Activated effector memory CD4-positive, alpha-beta T cell treated with anti-CD3 and anti-CD28 coated beads, Interleukin-2, amount 50 U/mL, for 16 hours (primary cell): Measurements from ENCODE around the gene EMCN.
"Not testable (repeated sequence)": the region's sequence is repeated elsewhere in the genome, so short reads cannot be mapped to it uniquely, and the experiment has no call there.

Source experiments
- DNase-seq: peaks from one replicate; pipeline ENCODE4 v3.0.0-alpha.2; 2020

The EMCN gene

GRCh38 chr4:100369871-100370270, 148.0 kb downstream of the EMCN start:
- no peak for DNase-seq

- no peak for DNase-seq
Observed at GRCh38 chr4:100367451-100367850, 150.4 kb downstream of the EMCN start.

- no peak for DNase-seq
Observed at GRCh38 chr4:100366213-100366612, 151.6 kb downstream of the EMCN start.

- DNase-seq, result no peak
Observed at GRCh38 chr4:100362366-100362765, 155.5 kb downstream of the EMCN start.

- no peak for DNase-seq
Observed at GRCh38 chr4:100361336-100361735, 156.5 kb downstream of the EMCN start.

GRCh38 chr4:100360211-100360610, 157.6 kb downstream of the EMCN start:
- no peak for DNase-seq

GRCh38 chr4:100359441-100359840, 158.4 kb downstream of the EMCN start:
- no peak for DNase-seq

GRCh38 chr4:100357542-100357941, 160.3 kb downstream of the EMCN start:
- no peak for DNase-seq

GRCh38 chr4:100356172-100356571, 161.7 kb downstream of the EMCN start:
- DNase-seq, result no peak

GRCh38 chr4:100352352-100352751, 165.5 kb downstream of the EMCN start:
- DNase-seq, result not testable (repeated sequence)

GRCh38 chr4:100348473-100348872, 169.3 kb downstream of the EMCN start:
- no peak for DNase-seq

- DNase-seq, result no peak
Observed at GRCh38 chr4:100347241-100347640, 170.6 kb downstream of the EMCN start.

GRCh38 chr4:100345585-100345984, 172.2 kb downstream of the EMCN start:
- DNase-seq, result no peak
